H1 (cell line): ENCODE results near the gene LRRC17. TPM values are rescaled to one million over a fixed set of nuclear protein-coding genes. Genes with fewer than 3 reads are reported as not detected.

ENCODE experiments used
- CTCF ChIA-PET: fragments of 300-600 bp; sonication (Branson Sonifier 250); formaldehyde crosslinking; loops from one replicate; lab custom pipeline; 2021; ENCODE audit not compliant: partially characterized antibody; lab: Charles Lee
- POLR2A ChIA-PET: fragments of 300-600 bp; sonication (Branson Sonifier 250); formaldehyde crosslinking; loops from one replicate; lab custom pipeline; 2021; ENCODE audit warnings: inconsistent platforms; ENCODE audit not compliant: partially characterized antibody; lab: Charles Lee
- DNase-seq, 2 experiments: peaks; one replicate each; pipeline versions ENCODE4 v3.0.0 to v3.0.0-alpha.2; 2010 to 2022; ENCODE audit warnings: low spot score in 2 of 2, low read depth in 1 of 2, mixed read lengths in 1 of 2
- FAIRE-seq: peaks from 2 replicates; lab custom pipeline; 2011; peaks lifted over from hg19 to GRCh38; lab: Jason Lieb, UNC
- H2AFZ ChIP-seq: 2 replicates; pipeline ENCODE4 v1.8.1; 2012; ENCODE audit warnings: low read length, inconsistent platforms
- H2AK5ac ChIP-seq: 2 replicates; pipeline ENCODE4 v1.6.1; 2013; ENCODE audit warnings: low read depth, low read length
- H2BK120ac ChIP-seq: replicated peaks from 2 replicates; pipeline ENCODE3; 2013; ENCODE audit warnings: low read depth, low read length, inconsistent platforms
- H2BK12ac ChIP-seq: 2 replicates; pipeline ENCODE4 v1.6.1; 2013; ENCODE audit warnings: low read depth, low read length
- H2BK15ac ChIP-seq: 2 replicates; pipeline ENCODE4 v1.6.1; 2013; ENCODE audit warnings: low read length
- H2BK20ac ChIP-seq: 2 replicates; pipeline ENCODE4 v1.6.1; 2013; ENCODE audit warnings: low read length
- H2BK5ac ChIP-seq: 2 replicates; pipeline ENCODE4 v1.6.1; 2013; ENCODE audit warnings: low read depth, low read length
- H3K14ac ChIP-seq: 2 replicates; pipeline ENCODE4 v1.6.1; 2013; ENCODE audit warnings: inconsistent platforms; ENCODE audit not compliant: insufficient read length
- H3K18ac ChIP-seq: 2 replicates; pipeline ENCODE4 v1.6.1; 2013; ENCODE audit warnings: low read length; ENCODE audit errors: extremely low read depth
- H3K23ac ChIP-seq: 2 replicates; pipeline ENCODE4 v1.6.1; 2013; ENCODE audit warnings: inconsistent platforms; ENCODE audit not compliant: insufficient read length
- H3K23me2 ChIP-seq: 2 replicates; pipeline ENCODE4 v1.6.1; 2013; ENCODE audit warnings: low read depth, low read length
- H3K27ac ChIP-seq: 2 replicates; pipeline ENCODE4 v1.6.1; 2011; ENCODE audit warnings: low read depth, low read length, inconsistent platforms
- H3K27me3 ChIP-seq, 4 experiments: replicated peaks in 1 of 4; 1 replicate in 1 of 4; 2 replicates in 3 of 4; pipeline versions ENCODE4 v1.6.1 to v1.8.1; 2011 to 2013; ENCODE audit warnings: low read length in 3 of 4, mild to moderate bottlenecking in 3 of 4, inconsistent platforms in 2 of 4, mixed read lengths in 2 of 4, moderate library complexity in 1 of 4; ENCODE audit not compliant: control insufficient read depth in 3 of 4, insufficient read depth in 3 of 4; ENCODE audit errors: extremely low read depth in 1 of 4
- H3K36me3 ChIP-seq, 4 experiments: 2 replicates each; pipeline versions ENCODE4 v1.6.1 to v1.8.1; 2011 to 2013; ENCODE audit warnings: mild to moderate bottlenecking in 4 of 4, low read length in 3 of 4, moderate library complexity in 2 of 4, control low read depth in 1 of 4, inconsistent platforms in 1 of 4; ENCODE audit not compliant: insufficient read depth in 4 of 4, control insufficient read depth in 2 of 4
- H3K4ac ChIP-seq: replicated peaks from 2 replicates; pipeline ENCODE3; 2013; ENCODE audit warnings: low read length, low read depth, mixed read lengths, inconsistent platforms; ENCODE audit not compliant: insufficient read length
- H3K4me1 ChIP-seq, 4 experiments: replicated peaks in 1 of 4; 1 replicate in 1 of 4; 2 replicates in 3 of 4; pipeline versions ENCODE4 v1.6.1 to v1.8.1; 2011 to 2013; ENCODE audit warnings: low read length in 3 of 4, inconsistent platforms in 2 of 4, mixed read lengths in 1 of 4; ENCODE audit not compliant: insufficient read depth in 4 of 4, control insufficient read depth in 3 of 4
- H3K4me2 ChIP-seq, 2 experiments: 2 replicates each; pipeline versions ENCODE4 v1.6.1 to v1.8.1; 2011 to 2013; ENCODE audit warnings: low read depth in 2 of 2, low read length in 2 of 2, control low read depth in 1 of 2, inconsistent platforms in 1 of 2, mild to moderate bottlenecking in 1 of 2; ENCODE audit not compliant: insufficient read depth in 1 of 2
- H3K4me3 ChIP-seq, 4 experiments: fragments of 200-600, 300-600 bp in 1 of 4; sonication (generic), shearing (Covaris generic), sonication (Bioruptor Twin) in 1 of 4; 2 replicates each; pipeline versions ENCODE4 v1.5.1 to v1.8.1; 2011 to 2016; ENCODE audit warnings: low read length in 4 of 4, low read depth in 3 of 4, control low read depth in 2 of 4, inconsistent platforms in 2 of 4, mild to moderate bottlenecking in 2 of 4, mixed read lengths in 1 of 4, moderate library complexity in 1 of 4; ENCODE audit not compliant: insufficient read depth in 2 of 4; ENCODE audit errors: extremely low read depth in 1 of 4
- H3K56ac ChIP-seq: replicated peaks from 2 replicates; pipeline ENCODE3; 2013; ENCODE audit warnings: low read depth, mild to moderate bottlenecking, mixed read lengths, low read length, inconsistent platforms; ENCODE audit not compliant: insufficient read length
- H3K79me1 ChIP-seq: 2 replicates; pipeline ENCODE4 v1.6.1; 2013; ENCODE audit warnings: low read depth, low read length, control low read depth
- H3K79me2 ChIP-seq, 2 experiments: 2 replicates each; pipeline versions ENCODE4 v1.6.1 to v1.8.1; 2012 to 2013; ENCODE audit warnings: low read length in 2 of 2, mild to moderate bottlenecking in 2 of 2, inconsistent platforms in 1 of 2; ENCODE audit not compliant: insufficient read depth in 2 of 2, control insufficient read depth in 1 of 2
- H3K9ac ChIP-seq, 4 experiments: replicated peaks in 1 of 4; 1 replicate in 1 of 4; 2 replicates in 3 of 4; pipeline versions ENCODE4 v1.6.1 to v1.8.1; 2011 to 2013; ENCODE audit warnings: low read depth in 3 of 4, low read length in 3 of 4, control low read depth in 2 of 4, mild to moderate bottlenecking in 2 of 4, moderate library complexity in 2 of 4, inconsistent platforms in 1 of 4; ENCODE audit errors: extremely low read depth in 1 of 4
- H3K9me3 ChIP-seq, 2 experiments: 2 replicates each; pipeline versions ENCODE4 v1.6.1 to v1.8.1; 2012 to 2013; ENCODE audit warnings: mild to moderate bottlenecking in 2 of 2, moderate library complexity in 2 of 2, control low read depth in 1 of 2, inconsistent platforms in 1 of 2, low read depth in 1 of 2, low read length in 1 of 2, mixed read lengths in 1 of 2; ENCODE audit not compliant: insufficient read depth in 2 of 2
- H4K20me1 ChIP-seq, 2 experiments: replicated peaks in 1 of 2; 2 replicates each; pipeline versions ENCODE3 to v1.8.1; 2011 to 2013; ENCODE audit warnings: inconsistent platforms in 2 of 2, low read length in 2 of 2, mild to moderate bottlenecking in 1 of 2; ENCODE audit not compliant: insufficient read depth in 2 of 2, control insufficient read depth in 1 of 2
- H4K5ac ChIP-seq: 2 replicates; pipeline ENCODE4 v1.6.1; 2013; ENCODE audit warnings: low read length, low read depth, mixed read lengths, inconsistent platforms; ENCODE audit not compliant: insufficient read length
- H4K8ac ChIP-seq: 2 replicates; pipeline ENCODE4 v1.8.0; 2013; ENCODE audit warnings: mild to moderate bottlenecking, moderate library complexity, low read length, inconsistent platforms; ENCODE audit not compliant: insufficient read depth; ENCODE audit errors: extremely low read depth
- H4K91ac ChIP-seq: replicated peaks from 2 replicates; pipeline ENCODE3; 2013; ENCODE audit warnings: low read length, mixed read lengths, inconsistent platforms; ENCODE audit not compliant: insufficient read length
- NRF1 ChIP-seq: IDR thresholded peaks from 2 replicates; pipeline ENCODE4 v1.6.1; 2011; ENCODE audit warnings: mild to moderate bottlenecking, low read depth, low read length, improper control_type of control experiment
- TEAD4 ChIP-seq: IDR thresholded peaks from 2 replicates; pipeline ENCODE4 v1.6.1; 2012; ENCODE audit warnings: low read depth, low read length, inconsistent platforms, mixed read lengths
- whole genome bisulfite sequencing, 2 experiments: shearing (Covaris generic) in 1 of 2; methylation state at CpG; one replicate each; pipeline versions ENCODE4 v1.1.6 to v1.1.7; 2013 to 2015; ENCODE audit warnings: low lambda C conversion rate in 2 of 2, mixed read lengths in 2 of 2, inconsistent platforms in 1 of 2, low coverage in 1 of 2, missing lambda C conversion rate in 1 of 2; ENCODE audit not compliant: insufficient replicate concordance in 2 of 2, insufficient coverage in 1 of 2, insufficient read length in 1 of 2; ENCODE audit errors: extremely low coverage in 1 of 2, missing lambda C conversion rate in 1 of 2; 5-methylcytosine and 5-hydroxymethylcytosine counted together
- polyA plus RNA-seq, 7 experiments: library from polyadenylated mRNA; depleted of rRNA in 3 of 7; stranded (reverse) in 5 of 7; unstranded in 2 of 7; fragments of >200 nt in 5 of 7; fragments of 200-250 nt in 2 of 7; gene quantifications; 1 replicate in 5 of 7; 2 replicates in 1 of 7; 4 replicates in 1 of 7; pipeline versions ENCODE4 v1.2.1 to v1.2.3, GENCODE V29; 2011 to 2013; ENCODE audit warnings: missing spikeins in 2 of 7, mixed read lengths in 2 of 7
- total RNA-seq: library from RNA; stranded (reverse); fragmentation: NEBNext Ultra II Directional; extraction: Animal tissue kit (Norgen Biotek cat#: 25700); gene quantifications from 2 replicates; pipeline ENCODE4 v1.2.1, GENCODE V29; 2021

LRRC17 gene
- total and polyA plus RNA-seq, 2 of the 8 experiments (the other 6 are each of a cell fraction or from before 2014, with no cell fraction given): 3.0 TPM

- no peak overlapping the region for H4K5ac ChIP-seq
- H2BK5ac ChIP-seq: no peak overlapping the region
- no peak overlapping the region for H2BK20ac ChIP-seq
- no peaks in the 10 kb centered on the region for H4K20me1 ChIP-seq
- H3K56ac ChIP-seq: no peak overlapping the region
- no peak overlapping the region for H4K8ac ChIP-seq
- H2BK120ac ChIP-seq: no peak overlapping the region
- H3K79me1 ChIP-seq: no peaks in the 10 kb centered on the region
- H2AFZ ChIP-seq: no peak overlapping the region
- DNase-seq (no peak), FAIRE-seq (no peak)
- 77% methylated on average over 4 of the region's 4 CpGs; no CpG with 5 or more reads in 1 of the 2 experiments for WGBS, 2 experiments
- H3K27me3 ChIP-seq: no peaks in the 10 kb centered on the region
- H3K23me2 ChIP-seq: no peaks in the 10 kb centered on the region
- no peak overlapping the region for H3K23ac ChIP-seq
- no peak overlapping the region for H2BK12ac ChIP-seq
- POLR2A ChIA-PET: interaction anchor here (2.1 kb wide), 1 partner anchor 9 kb away, joined by 8 read pairs; no protein-coding TSS in a partner anchor
- peaks cover 3 to 19% (median 14%) of the 10 kb centered on the region in 4 experiments; a peak in 6 of 7 replicates for H3K4me1 ChIP-seq
- H3K4me2 ChIP-seq: peak overlapping the region in 1 of 2 experiments; percentile 64; a peak in 2 of 4 replicates
- H3K4ac ChIP-seq: no peak overlapping the region
- H3K27ac ChIP-seq: no peak overlapping the region
- no peak overlapping the region for H2BK15ac ChIP-seq
- H3K9me3 ChIP-seq: no peaks in the 10 kb centered on the region
- peak overlapping the region in 1 of 4 experiments; percentile 46; a peak in 1 of 8 replicates for H3K4me3 ChIP-seq
- no peak overlapping the region for H2AK5ac ChIP-seq
- no peak overlapping the region for H4K91ac ChIP-seq
- CTCF ChIA-PET: interaction anchor here (1.0 to 2.0 kb wide), 3 partner anchors 7 to 118 kb away, joined by 4 to 6 read pairs (median 4); no protein-coding TSS in a partner anchor
- no peaks in the 10 kb centered on the region for H3K79me2 ChIP-seq
- no peak overlapping the region for H3K14ac ChIP-seq
- no peak overlapping the region for H3K18ac ChIP-seq
- TF ChIP-seq TEAD4 (0 out of 2 replicates have a peak, but pooled peaks have one; percentile 5), NRF1 (no peak)
- TF ChIP-seq, all 59 proteins: peak for 1
- Histone ChIP-seq H3K9ac (no peak overlapping the region), H3K36me3 (no peaks in the 10 kb centered on the region)
Observed at GRCh38 chr7:102944241-102944640, 31.4 kb downstream of the LRRC17 start.
